GM23338 (cell line): ENCODE results near the gene GAS6. TPM values are rescaled to one million over a fixed set of nuclear protein-coding genes. Genes with fewer than 3 reads are reported as not detected.

Experiments used
- ATAC-seq: fragments of 200-7000 bp; cut with Tn5 transposase; 3 replicates; pipeline ENCODE4 v1.9.1; 2020
- DNase-seq: peaks from one replicate; pipeline ENCODE4 v3.0.0-alpha.2; 2015; ENCODE audit warnings: low spot score
- H2AFZ ChIP-seq: fragments of 200-600 bp; sonication (generic); 2 replicates; pipeline ENCODE4 v1.8.0; 2016; ENCODE audit warnings: antibody characterized with exemption, mild to moderate bottlenecking, moderate library complexity
- H3F3A ChIP-seq: fragments of 200-600 bp; sonication (generic); replicated peaks from 2 replicates; pipeline ENCODE4 v1.8.0; 2017; ENCODE audit warnings: antibody characterized with exemption, mixed run types, low read depth
- H3K27ac ChIP-seq: fragments of 200-600 bp; sonication (generic); 2 replicates; pipeline ENCODE4 v1.6.1; 2016; ENCODE audit warnings: low read depth
- H3K27me3 ChIP-seq: fragments of 200-600 bp; sonication (generic); 2 replicates; pipeline ENCODE4 v1.8.0; 2016; ENCODE audit warnings: mild to moderate bottlenecking, mixed run types, moderate library complexity; ENCODE audit not compliant: insufficient read depth
- H3K36me3 ChIP-seq: fragments of 200-600 bp; sonication (generic); 2 replicates; pipeline ENCODE4 v1.8.0; 2016; ENCODE audit warnings: mild to moderate bottlenecking; ENCODE audit not compliant: insufficient read depth
- H3K4me1 ChIP-seq: fragments of 200-600 bp; sonication (generic); 2 replicates; pipeline ENCODE4 v1.8.0; 2016; ENCODE audit warnings: mild to moderate bottlenecking, moderate library complexity; ENCODE audit not compliant: insufficient read depth
- H3K4me2 ChIP-seq: fragments of 200-600 bp; sonication (generic); 2 replicates; pipeline ENCODE4 v1.7.1; 2017; ENCODE audit warnings: mixed run types
- H3K4me3 ChIP-seq: fragments of 200-600 bp; sonication (generic); 2 replicates; pipeline ENCODE4 v1.6.1; 2016; ENCODE audit warnings: mixed run types
- H3K79me2 ChIP-seq: fragments of 200-600 bp; sonication (generic); replicated peaks from 2 replicates; pipeline ENCODE4 v1.8.0; 2017; ENCODE audit warnings: mild to moderate bottlenecking; ENCODE audit not compliant: insufficient read depth
- H3K9me2 ChIP-seq: fragments of 200-600 bp; sonication (generic); 2 replicates; pipeline ENCODE4 v1.8.0; 2017; ENCODE audit not compliant: insufficient read depth
- H4K20me1 ChIP-seq: fragments of 200-600 bp; sonication (generic); replicated peaks from 2 replicates; pipeline ENCODE4 v1.8.0; 2017; ENCODE audit warnings: mild to moderate bottlenecking; ENCODE audit not compliant: insufficient read depth
- H3K27ac Mint-ChIP-seq: 2 replicates; pipeline ENCODE4 v1.8.0; 2020; ENCODE audit warnings: inconsistent platforms, mild to moderate bottlenecking, moderate library complexity, mixed read lengths
- H3K27me3 Mint-ChIP-seq: 3 replicates; pipeline ENCODE4 v1.8.0; 2022; ENCODE audit warnings: low read depth, mild to moderate bottlenecking, moderate library complexity, mixed read lengths, inconsistent platforms; ENCODE audit not compliant: insufficient read depth, poor library complexity
- H3K36me3 Mint-ChIP-seq: 3 replicates; pipeline ENCODE4 v1.8.0; 2021; ENCODE audit warnings: low read depth, mild to moderate bottlenecking, inconsistent platforms, moderate library complexity, mixed read lengths
- H3K4me1 Mint-ChIP-seq: 3 replicates; pipeline ENCODE4 v1.8.0; 2020; ENCODE audit warnings: mild to moderate bottlenecking, inconsistent platforms, mixed read lengths
- H3K4me3 Mint-ChIP-seq: 3 replicates; pipeline ENCODE4 v1.8.0; 2021; ENCODE audit warnings: moderate library complexity, mild to moderate bottlenecking, inconsistent platforms, mixed read lengths
- H3K9me3 Mint-ChIP-seq: 3 replicates; pipeline ENCODE4 v1.8.0; 2020; ENCODE audit warnings: moderate library complexity, mild to moderate bottlenecking, inconsistent platforms, mixed read lengths
- EZH2 ChIP-seq: fragments of 200-600 bp; sonication (generic); IDR thresholded peaks from one replicate; pipeline ENCODE4 v1.8.0; 2017; ENCODE audit warnings: antibody characterized with exemption, mild to moderate bottlenecking, low read depth; ENCODE audit not compliant: unreplicated experiment
- EZH2phosphoT487 ChIP-seq: fragments of 200-600 bp; sonication (generic); IDR thresholded peaks from one replicate; pipeline ENCODE4 v1.8.1; 2018; ENCODE audit warnings: antibody characterized with exemption; ENCODE audit not compliant: unreplicated experiment
- JUNB ChIP-seq: IDR thresholded peaks from one replicate; pipeline ENCODE4 v1.6.1; 2016; ENCODE audit warnings: antibody characterized with exemption; ENCODE audit not compliant: unreplicated experiment
- NANOG ChIP-seq: IDR thresholded peaks from 2 replicates; pipeline ENCODE4 v1.6.1; 2016; ENCODE audit warnings: antibody characterized with exemption, borderline replicate concordance
- POLR2AphosphoS5 ChIP-seq: IDR thresholded peaks from 2 replicates; pipeline ENCODE4 v1.6.1; 2016; ENCODE audit warnings: antibody characterized with exemption, low read depth
- STAT1 ChIP-seq: IDR thresholded peaks from one replicate; pipeline ENCODE4 v1.6.1; 2016; ENCODE audit warnings: antibody characterized with exemption; ENCODE audit not compliant: unreplicated experiment
- ZNF114 ChIP-seq: fragments of 250-450 bp; sonication (Bioruptor Pico); IDR thresholded peaks from 2 replicates; pipeline ENCODE4 v1.5.0; 2020; ENCODE audit warnings: mild to moderate bottlenecking, moderate library complexity
- ZNF331 ChIP-seq: fragments of 250-450 bp; sonication (Bioruptor Pico); IDR thresholded peaks from 2 replicates; pipeline ENCODE4 v1.5.0; 2020; ENCODE audit warnings: low read depth, mild to moderate bottlenecking, moderate library complexity
- polyA plus RNA-seq: library from polyadenylated mRNA; unstranded; fragments of >200 nt; fragmentation: Nextera tagmentation; extraction: Ambion mirVana; gene quantifications from 2 replicates; pipeline ENCODE4 v1.2.1, GENCODE V29; 2016
- total RNA-seq: library from RNA; depleted of rRNA; stranded (reverse); fragments of >200 nt; shearing (Covaris generic); gene quantifications from 2 replicates; pipeline ENCODE4 v1.2.3, GENCODE V29; 2014
- TF ChIP-seq, protein P1 (sequence below): fragments of 250-450 bp; sonication (Bioruptor Pico); IDR thresholded peaks from 2 replicates; pipeline ENCODE4 v1.5.0; 2020; ENCODE audit warnings: mild to moderate bottlenecking, moderate library complexity

Gene GAS6
- total and polyA plus RNA-seq, 2 experiments from 2014 or later = 7.9 to 21.2 TPM

DNA sequence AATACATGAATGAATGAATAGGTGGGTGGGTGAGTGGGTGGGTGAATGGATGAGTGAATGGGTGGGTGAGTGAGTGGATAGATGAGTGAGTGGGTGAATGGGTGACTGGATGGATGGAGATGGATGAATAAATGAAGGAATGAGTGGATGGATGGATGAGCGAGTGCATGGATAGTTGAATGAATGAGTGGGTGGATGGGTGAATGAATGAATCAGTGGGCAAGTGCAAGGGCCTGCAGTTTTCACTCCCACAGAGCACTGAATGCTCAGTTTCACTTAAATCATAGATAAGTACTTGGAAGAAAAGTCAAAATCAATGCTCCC is 12.4 kb downstream of the GAS6 start (continued):
- TF ChIP-seq, protein P1, sequence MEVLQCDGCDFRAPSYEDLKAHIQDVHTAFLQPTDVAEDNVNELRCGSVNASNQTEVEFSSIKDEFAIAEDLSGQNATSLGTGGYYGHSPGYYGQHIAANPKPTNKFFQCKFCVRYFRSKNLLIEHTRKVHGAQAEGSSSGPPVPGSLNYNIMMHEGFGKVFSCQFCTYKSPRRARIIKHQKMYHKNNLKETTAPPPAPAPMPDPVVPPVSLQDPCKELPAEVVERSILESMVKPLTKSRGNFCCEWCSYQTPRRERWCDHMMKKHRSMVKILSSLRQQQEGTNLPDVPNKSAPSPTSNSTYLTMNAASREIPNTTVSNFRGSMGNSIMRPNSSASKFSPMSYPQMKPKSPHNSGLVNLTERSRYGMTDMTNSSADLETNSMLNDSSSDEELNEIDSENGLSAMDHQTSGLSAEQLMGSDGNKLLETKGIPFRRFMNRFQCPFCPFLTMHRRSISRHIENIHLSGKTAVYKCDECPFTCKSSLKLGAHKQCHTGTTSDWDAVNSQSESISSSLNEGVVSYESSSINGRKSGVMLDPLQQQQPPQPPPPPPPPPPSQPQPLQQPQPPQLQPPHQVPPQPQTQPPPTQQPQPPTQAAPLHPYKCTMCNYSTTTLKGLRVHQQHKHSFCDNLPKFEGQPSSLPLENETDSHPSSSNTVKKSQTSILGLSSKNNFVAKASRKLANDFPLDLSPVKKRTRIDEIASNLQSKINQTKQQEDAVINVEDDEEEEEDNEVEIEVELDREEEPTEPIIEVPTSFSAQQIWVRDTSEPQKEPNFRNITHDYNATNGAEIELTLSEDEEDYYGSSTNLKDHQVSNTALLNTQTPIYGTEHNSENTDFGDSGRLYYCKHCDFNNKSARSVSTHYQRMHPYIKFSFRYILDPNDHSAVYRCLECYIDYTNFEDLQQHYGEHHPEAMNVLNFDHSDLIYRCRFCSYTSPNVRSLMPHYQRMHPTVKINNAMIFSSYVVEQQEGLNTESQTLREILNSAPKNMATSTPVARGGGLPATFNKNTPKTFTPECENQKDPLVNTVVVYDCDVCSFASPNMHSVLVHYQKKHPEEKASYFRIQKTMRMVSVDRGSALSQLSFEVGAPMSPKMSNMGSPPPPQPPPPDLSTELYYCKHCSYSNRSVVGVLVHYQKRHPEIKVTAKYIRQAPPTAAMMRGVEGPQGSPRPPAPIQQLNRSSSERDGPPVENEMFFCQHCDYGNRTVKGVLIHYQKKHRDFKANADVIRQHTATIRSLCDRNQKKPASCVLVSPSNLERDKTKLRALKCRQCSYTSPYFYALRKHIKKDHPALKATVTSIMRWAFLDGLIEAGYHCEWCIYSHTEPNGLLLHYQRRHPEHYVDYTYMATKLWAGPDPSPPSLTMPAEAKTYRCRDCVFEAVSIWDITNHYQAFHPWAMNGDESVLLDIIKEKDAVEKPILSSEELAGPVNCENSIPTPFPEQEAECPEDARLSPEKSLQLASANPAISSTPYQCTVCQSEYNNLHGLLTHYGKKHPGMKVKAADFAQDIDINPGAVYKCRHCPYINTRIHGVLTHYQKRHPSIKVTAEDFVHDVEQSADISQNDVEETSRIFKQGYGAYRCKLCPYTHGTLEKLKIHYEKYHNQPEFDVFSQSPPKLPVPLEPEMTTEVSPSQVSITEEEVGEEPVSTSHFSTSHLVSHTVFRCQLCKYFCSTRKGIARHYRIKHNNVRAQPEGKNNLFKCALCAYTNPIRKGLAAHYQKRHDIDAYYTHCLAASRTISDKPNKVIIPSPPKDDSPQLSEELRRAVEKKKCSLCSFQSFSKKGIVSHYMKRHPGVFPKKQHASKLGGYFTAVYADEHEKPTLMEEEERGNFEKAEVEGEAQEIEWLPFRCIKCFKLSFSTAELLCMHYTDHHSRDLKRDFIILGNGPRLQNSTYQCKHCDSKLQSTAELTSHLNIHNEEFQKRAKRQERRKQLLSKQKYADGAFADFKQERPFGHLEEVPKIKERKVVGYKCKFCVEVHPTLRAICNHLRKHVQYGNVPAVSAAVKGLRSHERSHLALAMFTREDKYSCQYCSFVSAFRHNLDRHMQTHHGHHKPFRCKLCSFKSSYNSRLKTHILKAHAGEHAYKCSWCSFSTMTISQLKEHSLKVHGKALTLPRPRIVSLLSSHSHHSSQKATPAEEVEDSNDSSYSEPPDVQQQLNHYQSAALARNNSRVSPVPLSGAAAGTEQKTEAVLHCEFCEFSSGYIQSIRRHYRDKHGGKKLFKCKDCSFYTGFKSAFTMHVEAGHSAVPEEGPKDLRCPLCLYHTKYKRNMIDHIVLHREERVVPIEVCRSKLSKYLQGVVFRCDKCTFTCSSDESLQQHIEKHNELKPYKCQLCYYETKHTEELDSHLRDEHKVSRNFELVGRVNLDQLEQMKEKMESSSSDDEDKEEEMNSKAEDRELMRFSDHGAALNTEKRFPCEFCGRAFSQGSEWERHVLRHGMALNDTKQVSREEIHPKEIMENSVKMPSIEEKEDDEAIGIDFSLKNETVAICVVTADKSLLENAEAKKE = no peak
- TF ChIP-seq NANOG (no peak), STAT1 (no peak), ZNF114 (CRISPR knock-in tag) (no peak), EZH2 (no peak), EZH2phosphoT487 (no peak)

GRCh38 chr13:113850722-113851479 is 13.0 kb downstream of the GAS6 start:
- H3K4me1 Mint-ChIP-seq = peaks cover 35% of the 10 kb centered on the region
- DNase-seq (no peak), ATAC-seq (no peak)
- no peaks in the 10 kb centered on the region for H4K20me1 ChIP-seq
- H3K27ac ChIP-seq = no peak overlapping the region
- no peaks in the 10 kb centered on the region for H3K36me3 Mint-ChIP-seq
- H3K4me3 Mint-ChIP-seq = no peak overlapping the region
- no peak overlapping the region for H3K27ac Mint-ChIP-seq
- H3K36me3 ChIP-seq = no peaks in the 10 kb centered on the region
- no peaks in the 10 kb centered on the region for H3F3A ChIP-seq
- no peak overlapping the region for H2AFZ ChIP-seq
- no peaks in the 10 kb centered on the region; the same call in 1 of the 2 replicates for H3K9me2 ChIP-seq
- H3K4me1 ChIP-seq = peaks cover 3% of the 10 kb centered on the region
- no peak overlapping the region for H3K4me2 ChIP-seq
- H3K79me2 ChIP-seq = peaks cover 4% of the 10 kb centered on the region
- H3K4me3 ChIP-seq = no peak overlapping the region
- H3K9me3 Mint-ChIP-seq = no peaks in the 10 kb centered on the region
- peaks cover 7% of the 10 kb centered on the region for H3K27me3 Mint-ChIP-seq
- H3K27me3 ChIP-seq = no peaks in the 10 kb centered on the region
- TF ChIP-seq POLR2AphosphoS5 (no peak), STAT1 (no peak), JUNB (no peak), ZNF114 (CRISPR knock-in tag) (no peak), EZH2 (no peak), ZNF331 (no peak), EZH2phosphoT487 (no peak)
- TF ChIP-seq, protein P1 = no peak
